Measurements from ENCODE around the gene P2RX7. TPM values are rescaled to one million over a fixed set of nuclear protein-coding genes. Genes with fewer than 3 reads are reported as not detected.

P2RX7 gene
- total RNA-seq, 1 donor from 2014 or later: under 0.01 TPM

- DNase-seq (ENCODE audit: low read depth) (no peak), FAIRE-seq (no peak)
- Histone ChIP-seq H3K27me3 (ENCODE audit: control insufficient read depth, insufficient read depth, low read length) (no peaks in the 10 kb centered on the region), H3K36me3 (ENCODE audit: control insufficient read depth, insufficient read depth, low read length) (no peaks in the 10 kb centered on the region), H3K4me3 (ENCODE audit: low read depth, low read length) (no peak overlapping the region)
- no peak for TF ChIP-seq CTCF (IDR thresholded peaks at IDR 0.05; ENCODE audit: insufficient read depth, low read length, severe bottlenecking)
Measured at GRCh38 chr12:121165316-121165715, 32.6 kb downstream of the P2RX7 start.

- no peaks in the 10 kb centered on the region for H3K36me3 ChIP-seq (ENCODE audit: control insufficient read depth, insufficient read depth, low read length)
Measured at GRCh38 chr12:121166356-121166755, 33.7 kb downstream of the P2RX7 start.

GRCh38 chr12:121167232-121167820, 34.6 kb downstream of the P2RX7 start:
- no peaks in the 10 kb centered on the region for H3K36me3 ChIP-seq (ENCODE audit: control insufficient read depth, insufficient read depth, low read length)
- FAIRE-seq: no peak
- H3K4me3 ChIP-seq (ENCODE audit: low read depth, low read length): no peak overlapping the region
- no peak for TF ChIP-seq CTCF (IDR thresholded peaks at IDR 0.05; ENCODE audit: insufficient read depth, low read length, severe bottlenecking)
- DNase-seq (ENCODE audit: low read depth): no peak
- no peaks in the 10 kb centered on the region for H3K27me3 ChIP-seq (ENCODE audit: control insufficient read depth, insufficient read depth, low read length)

More at GRCh38 chr12:121166356-121166755, 33.7 kb downstream of the P2RX7 start:
- no peak for TF ChIP-seq CTCF (IDR thresholded peaks at IDR 0.05; ENCODE audit: insufficient read depth, low read length, severe bottlenecking)
- no peak for DNase-seq (ENCODE audit: low read depth)
- no peaks in the 10 kb centered on the region for H3K27me3 ChIP-seq (ENCODE audit: control insufficient read depth, insufficient read depth, low read length)
- no peak for FAIRE-seq
- no peak overlapping the region for H3K4me3 ChIP-seq (ENCODE audit: low read depth, low read length)

- Histone ChIP-seq H3K27me3 (ENCODE audit: control insufficient read depth, insufficient read depth, low read length) (no peaks in the 10 kb centered on the region), H3K4me3 (ENCODE audit: low read depth, low read length) (no peak overlapping the region), H3K36me3 (ENCODE audit: control insufficient read depth, insufficient read depth, low read length) (no peaks in the 10 kb centered on the region)
- no peak for TF ChIP-seq CTCF (IDR thresholded peaks at IDR 0.05; ENCODE audit: insufficient read depth, low read length, severe bottlenecking)
- FAIRE-seq (no peak), DNase-seq (ENCODE audit: low read depth) (no peak)
Measured at GRCh38 chr12:121167951-121168350, 35.3 kb downstream of the P2RX7 start.

GRCh38 chr12:121170151-121170550, 37.5 kb downstream of the P2RX7 start:
- DNase-seq (ENCODE audit: low read depth) (no peak), FAIRE-seq (no peak)
- no peak for TF ChIP-seq CTCF (IDR thresholded peaks at IDR 0.05; ENCODE audit: insufficient read depth, low read length, severe bottlenecking)
- H3K4me3 ChIP-seq (ENCODE audit: low read depth, low read length): no peak overlapping the region
- no peaks in the 10 kb centered on the region for H3K27me3 ChIP-seq (ENCODE audit: control insufficient read depth, insufficient read depth, low read length)
- H3K36me3 ChIP-seq (ENCODE audit: control insufficient read depth, insufficient read depth, low read length): no peaks in the 10 kb centered on the region

Measured in bronchial epithelial cell (primary cell).